ENCODE data around the gene STUB1. TPM values are rescaled to one million over a fixed set of nuclear protein-coding genes. Genes with fewer than 3 reads are reported as not detected.

The STUB1 gene
- 10 to 100 TPM; 73.3 to 79.7 TPM for total RNA-seq
- long read RNA-seq, donor 1, transcript STUB1-201 (7 exons, 1,472 nt): major isoform, 80 of 92 reads
- long read RNA-seq, donor 1, partial matches to known transcripts: 6 of 92 reads
- long read RNA-seq, donor 1, other reads (novel, unspliced or antisense): 4 of 92 reads
- long read RNA-seq, donor 2, transcript STUB1-201 (7 exons, 1,472 nt): major isoform, 36 of 46 reads
- long read RNA-seq, donor 2, partial matches to known transcripts: 3 of 46 reads
- long read RNA-seq, donor 2, other reads (novel, unspliced or antisense): 3 of 46 reads

DNA sequence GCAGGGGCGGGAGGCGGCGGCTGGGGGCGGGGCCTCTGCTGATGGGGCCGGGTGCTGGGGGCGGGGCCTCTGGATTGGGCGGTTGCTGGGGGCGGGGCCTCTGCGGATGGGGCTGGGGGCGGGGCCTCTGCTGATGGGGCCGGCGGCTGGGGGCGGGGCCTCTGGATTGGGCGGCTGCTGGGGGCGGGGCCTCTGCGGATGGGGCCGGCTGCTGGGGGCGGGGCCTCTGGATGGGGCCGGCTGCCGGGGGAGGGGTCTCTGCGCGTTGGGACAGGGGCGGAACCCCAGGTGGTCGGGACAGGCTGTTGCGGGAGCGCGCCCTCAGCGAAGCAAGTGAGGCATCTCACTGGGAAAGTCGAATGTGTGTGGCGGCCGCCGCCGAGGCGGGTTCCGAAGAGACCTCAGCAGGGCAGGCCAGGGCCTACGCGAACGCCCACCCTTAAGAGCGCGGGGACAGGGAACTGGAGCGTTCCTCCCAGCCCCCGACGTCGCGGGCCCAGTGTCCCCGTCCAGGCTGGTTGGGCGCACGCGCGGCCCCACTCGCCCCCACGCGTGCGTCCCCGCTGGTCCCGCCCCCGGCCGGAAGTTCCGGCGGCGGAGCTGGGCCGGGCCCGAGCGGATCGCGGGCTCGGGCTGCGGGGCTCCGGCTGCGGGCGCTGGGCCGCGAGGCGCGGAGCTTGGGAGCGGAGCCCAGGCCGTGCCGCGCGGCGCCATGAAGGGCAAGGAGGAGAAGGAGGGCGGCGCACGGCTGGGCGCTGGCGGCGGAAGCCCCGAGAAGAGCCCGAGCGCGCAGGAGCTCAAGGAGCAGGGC is at the start of gene STUB1:
TSS of gene STUB1 (plus strand) at position 597 of the 811 bp plus-strand sequence. CDS start at position 713, 116 bp downstream.
- intact Hi-C loops (cut with DNase I): no loop called here
- peak; percentile 96 for DNase-seq (ENCODE audit: low spot score)

DNA sequence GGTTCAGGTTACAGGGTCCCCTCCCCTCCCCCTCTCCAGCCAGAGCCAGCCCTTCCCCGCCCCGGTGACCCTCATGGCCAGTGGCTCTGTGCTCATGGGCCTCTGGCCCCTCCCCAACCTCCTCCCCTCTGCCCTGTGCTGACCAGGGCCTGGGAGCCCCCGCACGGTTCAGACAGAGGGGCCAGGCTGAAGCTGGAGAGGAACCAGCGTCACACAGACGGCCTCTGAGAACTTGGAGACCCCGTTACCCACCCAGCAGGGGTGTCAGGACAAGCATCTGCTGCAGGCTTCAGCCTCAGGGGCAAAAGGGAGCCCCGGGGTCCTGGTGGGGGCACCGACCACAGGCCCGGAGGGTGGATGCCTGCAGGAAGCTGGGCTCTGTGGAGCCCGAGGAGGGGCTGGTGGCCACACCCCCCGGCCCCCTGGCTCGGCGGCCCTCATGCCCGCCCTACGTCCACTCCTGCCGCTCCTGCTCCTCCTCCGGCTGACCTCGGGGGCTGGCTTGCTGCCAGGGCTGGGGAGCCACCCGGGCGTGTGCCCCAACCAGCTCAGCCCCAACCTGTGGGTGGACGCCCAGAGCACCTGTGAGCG is 49.3 kb upstream of the STUB1 start, which contains the start of gene WFIKKN1:
TSS of gene WFIKKN1 (plus strand) at position 171 of the 591 bp plus-strand sequence. CDS start at position 440, 269 bp downstream.
- intact Hi-C loops (cut with DNase I): loop anchor here in 1 of 2 donors (5.0 kb wide), 1 partner anchor 39 kb away; the partner anchor contains the start of gene RAB40C
- DNase-seq (ENCODE audit: low spot score): peak; percentile 85

DNA sequence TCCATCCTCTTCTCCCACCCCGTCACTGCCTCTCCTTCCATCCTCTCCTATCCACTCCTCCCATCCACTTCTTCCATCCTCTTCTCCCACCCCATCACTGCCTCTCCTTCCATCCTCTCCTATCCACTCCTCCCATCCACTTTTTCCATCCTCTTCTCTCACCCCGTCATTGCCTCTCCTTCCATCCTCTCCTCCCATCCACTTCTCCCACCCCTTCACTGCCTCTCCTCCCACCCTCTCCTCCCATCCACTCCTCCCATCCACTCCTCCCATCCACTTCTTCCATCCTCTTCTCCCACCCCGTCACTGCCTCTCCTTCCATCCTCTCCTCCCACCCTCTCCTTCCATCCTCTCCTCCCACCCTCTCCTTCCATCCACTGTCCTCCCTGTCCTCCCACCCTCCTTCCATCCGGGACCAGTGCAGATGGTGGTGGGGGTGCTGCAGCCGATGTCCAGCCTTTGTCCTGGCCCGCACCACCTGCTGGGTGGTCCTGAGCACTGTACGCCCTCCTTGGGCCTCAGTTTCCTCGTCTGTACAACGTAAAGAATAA is 48.3 kb upstream of the STUB1 start:
- intact Hi-C loops (cut with DNase I): loop anchor here in 1 of 2 donors (5.0 kb wide), 1 partner anchor 40 kb away; the partner anchor contains the start of gene RAB40C
- no peak for DNase-seq (ENCODE audit: low spot score)

DNA sequence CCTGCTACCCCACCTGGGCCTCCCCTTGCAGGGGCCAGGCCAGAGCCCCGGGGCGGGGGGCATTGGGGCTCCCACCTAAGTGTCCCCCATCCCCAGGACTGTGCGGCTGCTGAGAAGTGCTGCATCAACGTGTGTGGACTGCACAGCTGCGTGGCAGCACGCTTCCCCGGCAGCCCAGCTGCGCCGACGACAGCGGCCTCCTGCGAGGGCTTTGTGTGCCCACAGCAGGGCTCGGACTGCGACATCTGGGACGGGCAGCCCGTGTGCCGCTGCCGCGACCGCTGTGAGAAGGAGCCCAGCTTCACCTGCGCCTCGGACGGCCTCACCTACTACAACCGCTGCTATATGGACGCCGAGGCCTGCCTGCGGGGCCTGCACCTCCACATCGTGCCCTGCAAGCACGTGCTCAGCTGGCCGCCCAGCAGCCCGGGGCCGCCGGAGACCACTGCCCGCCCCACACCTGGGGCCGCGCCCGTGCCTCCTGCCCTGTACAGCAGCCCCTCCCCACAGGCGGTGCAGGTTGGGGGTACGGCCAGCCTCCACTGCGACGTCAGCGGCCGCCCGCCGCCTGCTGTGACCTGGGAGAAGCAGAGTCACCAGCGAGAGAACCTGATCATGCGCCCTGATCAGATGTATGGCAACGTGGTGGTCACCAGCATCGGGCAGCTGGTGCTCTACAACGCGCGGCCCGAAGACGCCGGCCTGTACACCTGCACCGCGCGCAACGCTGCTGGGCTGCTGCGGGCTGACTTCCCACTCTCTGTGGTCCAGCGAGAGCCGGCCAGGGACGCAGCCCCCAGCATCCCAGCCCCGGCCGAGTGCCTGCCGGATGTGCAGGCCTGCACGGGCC is 47.5 kb upstream of the STUB1 start:
- intact Hi-C loops (cut with DNase I): loop anchor here in 1 of 2 donors (5.0 kb wide), 1 partner anchor 40 kb away; the partner anchor contains the start of gene RAB40C
- peak; percentile 76 for DNase-seq (ENCODE audit: low spot score)

DNA sequence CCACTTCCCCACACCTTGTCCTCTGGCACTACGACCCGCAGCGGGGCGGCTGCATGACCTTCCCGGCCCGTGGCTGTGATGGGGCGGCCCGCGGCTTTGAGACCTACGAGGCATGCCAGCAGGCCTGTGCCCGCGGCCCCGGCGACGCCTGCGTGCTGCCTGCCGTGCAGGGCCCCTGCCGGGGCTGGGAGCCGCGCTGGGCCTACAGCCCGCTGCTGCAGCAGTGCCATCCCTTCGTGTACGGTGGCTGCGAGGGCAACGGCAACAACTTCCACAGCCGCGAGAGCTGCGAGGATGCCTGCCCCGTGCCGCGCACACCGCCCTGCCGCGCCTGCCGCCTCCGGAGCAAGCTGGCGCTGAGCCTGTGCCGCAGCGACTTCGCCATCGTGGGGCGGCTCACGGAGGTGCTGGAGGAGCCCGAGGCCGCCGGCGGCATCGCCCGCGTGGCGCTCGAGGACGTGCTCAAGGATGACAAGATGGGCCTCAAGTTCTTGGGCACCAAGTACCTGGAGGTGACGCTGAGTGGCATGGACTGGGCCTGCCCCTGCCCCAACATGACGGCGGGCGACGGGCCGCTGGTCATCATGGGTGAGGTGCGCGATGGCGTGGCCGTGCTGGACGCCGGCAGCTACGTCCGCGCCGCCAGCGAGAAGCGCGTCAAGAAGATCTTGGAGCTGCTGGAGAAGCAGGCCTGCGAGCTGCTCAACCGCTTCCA is 46.7 kb upstream of the STUB1 start:
- peak; percentile 79 for DNase-seq (ENCODE audit: low spot score)
- intact Hi-C loops (cut with DNase I): loop anchor here in 1 of 2 donors (5.0 kb wide), 1 partner anchor 41 kb away; the partner anchor contains the start of gene RAB40C

DNA sequence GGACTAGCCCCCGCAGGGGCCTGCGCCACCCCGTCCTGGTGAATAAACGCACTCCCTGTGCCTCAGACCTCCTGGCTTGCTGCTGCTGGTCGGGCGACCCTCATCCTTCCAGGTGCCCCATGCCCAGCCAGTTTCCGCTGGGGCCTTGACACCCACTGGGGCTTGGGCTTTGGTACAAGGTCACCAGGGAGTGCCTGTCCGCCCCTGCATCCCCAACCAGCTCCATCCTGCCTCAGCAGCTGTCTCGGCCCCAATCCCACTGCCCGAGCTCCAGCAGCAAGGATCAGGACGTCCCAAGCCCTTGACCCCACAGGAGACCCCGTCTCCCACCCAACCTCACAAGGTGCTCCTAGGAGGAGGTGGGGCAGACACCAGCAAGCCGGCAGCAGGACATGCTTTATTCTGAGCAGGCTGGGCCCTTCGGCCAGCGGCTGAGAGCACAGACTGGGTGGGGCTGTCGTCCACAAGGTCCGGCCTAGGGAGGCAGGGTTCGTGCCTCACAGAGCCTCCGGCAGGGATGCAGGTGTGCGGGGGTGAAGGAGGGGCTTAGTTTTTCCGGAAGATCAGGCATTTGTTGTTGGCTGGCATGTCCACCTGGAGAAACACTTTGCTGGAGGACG is 46.0 kb upstream of the STUB1 start:
- no peak for DNase-seq (ENCODE audit: low spot score)
- intact Hi-C loops (cut with DNase I): loop anchor here in 1 of 2 donors (5.0 kb wide), 1 partner anchor 42 kb away; the partner anchor contains the start of gene RAB40C

DNA sequence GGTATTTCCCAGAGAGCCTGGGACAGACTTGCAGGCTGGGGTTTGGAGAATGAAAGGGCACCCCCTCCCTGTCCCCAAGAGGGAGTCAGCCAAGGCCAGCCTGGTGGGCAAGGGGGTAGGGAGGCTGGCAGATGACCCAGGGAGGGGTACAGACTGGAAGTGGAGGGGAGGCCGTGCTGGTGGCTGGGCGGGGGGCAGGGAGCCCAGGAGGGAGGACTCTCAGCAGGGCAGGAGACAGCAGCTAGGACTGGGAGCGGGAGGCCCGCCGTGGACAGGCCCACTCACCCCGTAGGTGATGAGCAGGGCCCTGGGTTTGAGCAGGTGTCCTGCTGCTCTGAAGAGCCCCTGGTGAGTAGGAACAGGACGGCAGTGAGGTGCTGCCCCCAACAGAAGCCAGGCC is 45.2 kb upstream of the STUB1 start:
- no peak for DNase-seq (ENCODE audit: low spot score)
- intact Hi-C loops (cut with DNase I): loop anchor here in 1 of 2 donors (5.0 kb wide), 1 partner anchor 43 kb away; the partner anchor contains the start of gene RAB40C

DNA sequence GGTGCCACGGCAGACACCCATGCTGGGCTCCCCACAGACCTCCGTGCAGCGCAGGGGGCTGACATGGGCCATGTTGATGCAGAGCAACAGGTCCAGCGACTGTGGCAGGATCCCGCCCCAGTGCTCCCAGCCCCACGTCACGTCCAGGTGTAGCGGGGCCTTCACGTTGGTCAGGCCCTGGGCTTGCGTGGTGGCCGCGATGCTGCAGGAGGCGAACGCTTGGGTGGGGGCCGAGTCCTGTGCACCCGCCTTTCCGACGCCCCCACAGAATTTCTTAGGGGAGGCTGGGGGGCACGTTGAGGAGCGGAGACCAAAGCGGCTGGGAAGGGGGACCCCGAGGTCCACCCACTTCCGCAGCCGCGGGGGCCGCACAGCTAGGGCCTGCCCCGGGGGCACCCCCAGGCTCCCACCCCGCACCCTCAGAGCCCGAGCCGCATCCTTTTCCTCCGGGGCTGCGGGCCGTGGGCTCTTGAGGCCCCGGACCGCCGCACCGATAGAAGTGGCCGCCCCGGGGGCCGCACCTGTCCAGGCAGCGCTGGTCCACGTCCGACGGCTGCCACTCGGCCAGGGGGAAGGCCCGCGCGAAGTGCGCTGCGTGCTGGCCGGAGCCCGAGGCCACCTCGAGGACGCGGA is 44.5 kb upstream of the STUB1 start:
- intact Hi-C loops (cut with DNase I): no loop called here

DNA sequence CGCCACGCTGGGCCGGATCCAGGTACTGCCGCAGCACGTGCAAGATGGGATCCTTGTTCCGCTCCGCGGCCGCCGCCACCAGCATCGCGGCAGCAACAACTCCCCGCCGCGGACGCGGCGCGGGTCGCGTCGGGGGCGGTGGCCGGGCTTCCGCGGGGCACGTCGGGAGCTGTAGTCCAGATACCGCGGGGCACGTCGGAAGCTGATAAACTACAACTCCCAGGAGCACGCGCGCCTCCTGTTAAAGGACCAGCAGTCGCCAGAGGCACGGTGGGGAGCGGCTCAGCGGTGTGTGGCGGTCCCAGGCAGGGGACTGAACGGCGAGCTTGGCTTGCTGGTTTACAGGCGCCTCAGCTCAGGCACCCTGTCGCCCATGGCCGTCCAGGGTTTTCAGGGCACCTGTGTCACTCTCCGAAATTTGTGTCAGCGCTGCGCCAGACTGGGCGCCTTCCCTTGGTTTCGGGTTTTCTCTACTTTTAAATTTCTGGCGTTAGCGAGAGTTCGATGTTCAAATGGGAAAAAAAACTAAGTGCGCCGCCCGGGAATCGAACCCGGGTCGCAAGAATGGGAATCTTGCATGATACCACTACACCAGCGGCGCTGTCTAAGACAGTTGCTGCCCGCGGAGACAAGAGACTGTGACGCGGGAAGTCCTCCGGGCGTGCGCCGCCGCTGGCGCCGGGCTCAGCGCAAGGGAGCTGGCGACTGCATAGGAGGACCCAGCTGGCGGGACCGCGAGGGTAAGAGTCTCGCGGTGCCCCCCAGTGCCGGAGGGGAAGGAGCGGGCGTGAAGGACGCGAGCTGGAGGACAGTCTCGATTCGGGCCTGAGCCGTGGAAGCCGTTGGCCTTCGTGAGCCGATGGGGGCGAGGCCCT is 43.8 kb upstream of the STUB1 start, which contains the start of gene METTL26:
TSS of gene METTL26 (minus strand) at position 100 of the 875 bp plus-strand sequence. CDS start at position 85, 15 bp downstream.
- peak; percentile 99 for DNase-seq (ENCODE audit: low spot score)
- intact Hi-C loops (cut with DNase I): no loop called here

More for the DNA sequence above, 44.5 kb upstream of the STUB1 start:
- DNase-seq (ENCODE audit: low spot score): no peak

DNA sequence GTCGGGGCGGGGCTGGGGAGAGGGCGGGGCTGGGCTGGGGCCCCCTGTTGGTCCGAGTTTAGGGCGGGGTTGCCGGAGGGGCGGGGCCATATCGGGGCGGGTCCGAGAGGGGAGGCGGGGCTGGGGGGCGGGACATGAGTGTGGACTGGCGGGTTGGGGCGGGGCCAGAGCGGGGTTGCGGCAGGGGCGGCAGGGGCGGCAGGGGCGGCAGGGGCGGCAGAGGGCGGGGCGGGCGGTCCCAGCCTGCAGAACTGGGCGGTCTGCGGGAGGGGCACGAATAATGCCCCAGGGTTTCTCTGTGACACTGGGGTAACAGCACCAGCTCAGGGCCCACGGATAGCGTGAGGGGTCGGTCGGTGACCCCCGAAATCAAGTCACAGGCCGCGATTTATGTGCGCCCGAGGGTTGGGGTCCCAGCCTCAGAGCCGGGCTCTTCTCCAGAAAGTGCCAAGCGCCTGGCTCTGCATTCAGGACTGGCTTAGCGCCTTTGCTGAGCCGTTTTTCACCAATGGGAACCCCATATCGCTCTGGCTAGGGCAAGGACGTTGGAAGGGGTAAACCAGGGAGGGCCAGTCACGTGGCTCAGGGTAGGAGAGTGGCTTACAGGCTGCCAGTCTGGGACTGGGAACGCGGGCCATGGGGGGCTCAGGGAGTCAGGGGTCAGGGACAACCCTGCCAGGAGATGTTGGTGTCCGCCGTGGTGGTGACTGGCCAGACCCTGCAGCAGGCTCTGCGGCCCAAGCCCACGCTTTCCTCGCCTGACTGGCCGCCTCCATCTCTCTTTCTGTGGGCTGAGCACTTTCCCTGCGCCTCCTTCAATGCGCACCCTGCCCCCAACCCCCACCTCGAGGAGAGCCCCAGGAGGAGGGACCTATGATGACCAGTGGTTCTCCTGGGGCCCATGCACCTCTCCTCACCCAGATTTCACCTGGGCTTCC is 42.9 kb upstream of the STUB1 start:
- intact Hi-C loops (cut with DNase I): no loop called here
- DNase-seq (ENCODE audit: low spot score): peak; percentile 97

DNA sequence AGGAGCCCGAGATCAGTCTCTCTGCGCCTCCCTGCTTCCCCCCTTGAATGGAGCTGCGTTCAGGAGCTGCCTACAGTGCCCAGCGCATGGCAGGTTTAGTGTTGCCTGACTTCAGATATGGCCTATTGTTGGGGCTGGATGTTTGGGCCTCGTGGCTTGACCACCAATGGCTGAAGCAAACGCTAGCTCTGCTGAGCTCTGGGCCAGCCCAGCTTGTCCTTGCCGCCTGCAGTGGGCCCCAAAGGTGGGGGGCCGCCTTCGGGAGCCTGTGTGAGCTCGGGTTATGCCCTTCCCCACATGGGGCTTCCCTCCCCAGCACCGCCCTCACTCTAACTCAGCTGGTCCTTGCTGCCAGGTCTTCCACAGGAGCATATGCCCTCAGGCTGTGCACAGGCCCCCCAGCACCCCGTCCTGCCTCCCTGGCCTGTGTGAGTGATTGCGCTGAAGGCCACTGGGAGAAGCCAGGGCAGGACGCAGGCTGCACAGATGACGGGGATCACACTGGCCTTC is 42.1 kb upstream of the STUB1 start:
- DNase-seq (ENCODE audit: low spot score): no peak
- intact Hi-C loops (cut with DNase I): no loop called here

DNA sequence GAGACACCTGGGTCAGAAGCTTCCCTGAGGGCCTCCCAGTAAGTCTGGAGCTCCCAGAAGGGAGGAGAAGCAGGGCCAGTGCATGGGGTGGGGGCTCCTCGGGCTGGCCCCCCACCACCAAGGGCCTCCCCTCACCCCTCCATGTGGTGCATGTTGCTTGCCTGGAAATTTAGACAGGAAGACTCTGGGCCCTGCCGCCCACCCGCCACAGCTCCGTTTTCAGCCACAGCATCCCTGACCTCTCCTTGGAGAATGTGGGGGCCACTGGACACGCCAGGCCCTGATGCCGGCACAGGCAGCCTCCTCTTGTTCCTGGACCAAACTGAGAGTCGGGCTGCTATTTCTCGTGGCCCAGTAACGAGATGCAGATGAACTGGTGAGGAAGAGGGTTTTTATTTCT is 41.4 kb upstream of the STUB1 start:
- no peak for DNase-seq (ENCODE audit: low spot score)
- intact Hi-C loops (cut with DNase I): no loop called here

DNA sequence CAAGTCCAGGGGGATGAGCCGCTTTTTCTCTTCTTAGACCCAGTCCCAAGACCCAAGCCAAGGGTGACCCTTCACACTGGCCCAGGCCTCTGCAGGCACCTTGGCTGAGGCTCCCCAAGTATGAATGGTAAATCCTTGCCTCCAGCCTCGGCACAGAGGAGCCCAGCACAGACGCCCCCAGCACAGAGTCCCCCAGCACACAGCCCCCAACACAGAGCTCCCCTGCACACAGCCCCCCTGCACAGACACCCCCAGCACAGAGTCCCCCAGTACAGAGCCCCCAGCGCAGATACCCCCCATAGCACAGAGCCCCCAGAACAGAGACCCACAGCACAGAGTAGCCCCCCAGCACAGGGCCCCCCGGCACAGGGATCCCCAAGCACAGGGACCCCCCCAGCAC is 39.6 kb upstream of the STUB1 start:
- intact Hi-C loops (cut with DNase I): no loop called here

DNA sequence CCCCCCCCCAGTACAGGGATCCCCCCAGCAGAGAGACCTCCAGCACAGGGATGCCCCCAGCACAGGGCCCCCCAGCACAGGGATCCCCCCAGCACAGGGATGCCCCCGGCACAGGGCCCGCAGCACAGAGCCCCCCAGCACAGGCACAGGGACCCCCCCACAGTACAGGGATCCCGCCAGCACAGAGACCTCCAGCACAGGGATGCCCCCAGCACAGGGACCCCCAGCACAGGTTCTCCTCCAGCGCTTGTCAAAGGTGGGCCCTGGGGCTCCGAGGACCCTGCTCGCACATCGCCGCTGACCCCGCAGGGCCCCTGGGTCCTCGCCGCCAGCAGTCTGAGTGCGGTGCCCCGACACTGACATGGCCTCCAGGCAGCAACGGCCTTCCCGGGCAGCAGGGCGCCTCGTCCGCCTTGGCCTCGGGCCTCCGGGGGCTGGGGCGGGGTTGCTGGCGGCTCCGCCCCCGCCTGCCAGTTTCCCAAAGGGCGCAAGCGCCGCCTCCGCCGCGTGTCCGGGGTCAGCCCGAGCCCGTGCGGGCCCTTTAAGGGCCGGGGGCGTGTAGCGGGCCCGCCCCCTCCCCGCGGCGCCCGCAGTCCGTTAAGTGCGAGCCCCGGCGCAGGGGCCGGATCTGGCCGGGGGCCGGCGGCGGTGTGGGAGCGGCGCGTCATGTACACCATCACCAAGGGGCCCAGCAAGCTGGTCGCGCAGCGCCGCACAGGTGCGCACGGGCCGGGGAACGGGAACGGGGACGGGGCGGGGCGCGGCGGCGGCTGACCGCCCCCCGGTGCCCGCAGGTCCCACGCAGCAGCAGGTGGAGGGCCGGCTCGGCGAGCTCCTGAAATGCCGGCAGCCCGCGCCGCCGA is 38.7 kb upstream of the STUB1 start, which contains the start of gene MCRIP2:
TSS of gene MCRIP2 (plus strand) at position 503 of the 863 bp plus-strand sequence. CDS start at position 667, 164 bp downstream.
- intact Hi-C loops (cut with DNase I): no loop called here
- DNase-seq (ENCODE audit: low spot score): peak; percentile 94

More for the DNA sequence above, 39.6 kb upstream of the STUB1 start:
- no peak for DNase-seq (ENCODE audit: low spot score)
